Measurements from ENCODE around the gene TEKT5. TPM values are rescaled to one million over a fixed set of nuclear protein-coding genes. Genes with fewer than 3 reads are reported as not detected.
"Not testable (repeated sequence)": the region's sequence is repeated elsewhere in the genome, so short reads cannot be mapped to it uniquely, and the experiment has no call there.

The TEKT5 gene
- total RNA-seq, 2 donors from 2014 or later = 0.21 to 0.82 TPM

- Histone ChIP-seq H3K4me3 (no peak overlapping the region), H3K4me1 (no peaks in the 10 kb centered on the region), H3K9ac (ENCODE audit: low read depth in 2 of 2, low read length in 2 of 2) (no peak overlapping the region), H3K27ac (no peak overlapping the region), H3K9me3 (no peaks in the 10 kb centered on the region), H3K27me3 (no peaks in the 10 kb centered on the region), H3K36me3 (no peaks in the 10 kb centered on the region)
- intact Hi-C loops (cut with DNase I) = no loop called here
- no peak for DNase-seq
- TF ChIP-seq, protein P1, sequence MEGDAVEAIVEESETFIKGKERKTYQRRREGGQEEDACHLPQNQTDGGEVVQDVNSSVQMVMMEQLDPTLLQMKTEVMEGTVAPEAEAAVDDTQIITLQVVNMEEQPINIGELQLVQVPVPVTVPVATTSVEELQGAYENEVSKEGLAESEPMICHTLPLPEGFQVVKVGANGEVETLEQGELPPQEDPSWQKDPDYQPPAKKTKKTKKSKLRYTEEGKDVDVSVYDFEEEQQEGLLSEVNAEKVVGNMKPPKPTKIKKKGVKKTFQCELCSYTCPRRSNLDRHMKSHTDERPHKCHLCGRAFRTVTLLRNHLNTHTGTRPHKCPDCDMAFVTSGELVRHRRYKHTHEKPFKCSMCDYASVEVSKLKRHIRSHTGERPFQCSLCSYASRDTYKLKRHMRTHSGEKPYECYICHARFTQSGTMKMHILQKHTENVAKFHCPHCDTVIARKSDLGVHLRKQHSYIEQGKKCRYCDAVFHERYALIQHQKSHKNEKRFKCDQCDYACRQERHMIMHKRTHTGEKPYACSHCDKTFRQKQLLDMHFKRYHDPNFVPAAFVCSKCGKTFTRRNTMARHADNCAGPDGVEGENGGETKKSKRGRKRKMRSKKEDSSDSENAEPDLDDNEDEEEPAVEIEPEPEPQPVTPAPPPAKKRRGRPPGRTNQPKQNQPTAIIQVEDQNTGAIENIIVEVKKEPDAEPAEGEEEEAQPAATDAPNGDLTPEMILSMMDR (IDR thresholded peaks at IDR 0.05) = no peak
These were observed 14.8 kb downstream of the TEKT5 start for GRCh38 chr16:10679921-10680320.

DNA sequence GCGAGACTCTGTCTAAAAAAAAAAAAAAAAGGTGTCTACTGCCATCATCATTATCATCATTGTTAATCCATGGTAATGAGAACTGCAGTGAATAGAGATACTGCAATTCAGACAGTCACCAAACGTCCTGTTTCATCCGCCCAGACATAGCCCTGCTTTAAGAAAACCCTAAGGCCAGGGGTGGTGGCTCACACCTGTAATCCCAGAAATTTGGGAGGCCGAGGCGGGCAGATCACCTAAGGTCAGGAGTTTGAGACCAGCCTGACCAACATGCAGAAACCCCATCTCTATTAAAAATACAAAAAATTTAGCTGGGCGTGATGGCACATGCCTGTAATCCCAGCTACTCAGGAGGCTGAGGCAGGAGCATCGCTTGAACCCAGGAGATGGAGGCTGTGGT is 15.3 kb downstream of the TEKT5 start:
- DNase-seq; H3K27me3 ChIP-seq; H3K4me1 ChIP-seq; H3K9me3 ChIP-seq; H3K27ac ChIP-seq; H3K4me3 ChIP-seq; intact Hi-C loops (cut with DNase I); H3K36me3 ChIP-seq; H3K9ac ChIP-seq (ENCODE audit: low read depth in 2 of 2, low read length in 2 of 2): not testable (repeated sequence)

- H3K27me3 ChIP-seq = no peaks in the 10 kb centered on the region
- H3K9ac ChIP-seq (ENCODE audit: low read depth in 2 of 2, low read length in 2 of 2) = no peak overlapping the region
- intact Hi-C loops (cut with DNase I) = no loop called here
- H3K27ac ChIP-seq = no peak overlapping the region
- no peak for DNase-seq
- H3K9me3 ChIP-seq = no peaks in the 10 kb centered on the region
- H3K4me3 ChIP-seq = no peak overlapping the region
- no peaks in the 10 kb centered on the region for H3K4me1 ChIP-seq
- TF ChIP-seq, protein P1 (IDR thresholded peaks at IDR 0.05) = no peak
- H3K36me3 ChIP-seq = no peaks in the 10 kb centered on the region
These were observed 16.1 kb downstream of the TEKT5 start for GRCh38 chr16:10678655-10679054.

GRCh38 chr16:10676284-10676683 is 18.4 kb downstream of the TEKT5 start:
- Histone ChIP-seq H3K36me3 (no peaks in the 10 kb centered on the region), H3K4me3 (no peak overlapping the region), H3K9me3 (no peaks in the 10 kb centered on the region), H3K9ac (ENCODE audit: low read depth in 2 of 2, low read length in 2 of 2) (no peak overlapping the region), H3K27ac (no peak overlapping the region), H3K4me1 (no peaks in the 10 kb centered on the region), H3K27me3 (no peaks in the 10 kb centered on the region)
- TF ChIP-seq, protein P1 (IDR thresholded peaks at IDR 0.05) = no peak
- DNase-seq = no peak
- intact Hi-C loops (cut with DNase I) = no loop called here

DNA sequence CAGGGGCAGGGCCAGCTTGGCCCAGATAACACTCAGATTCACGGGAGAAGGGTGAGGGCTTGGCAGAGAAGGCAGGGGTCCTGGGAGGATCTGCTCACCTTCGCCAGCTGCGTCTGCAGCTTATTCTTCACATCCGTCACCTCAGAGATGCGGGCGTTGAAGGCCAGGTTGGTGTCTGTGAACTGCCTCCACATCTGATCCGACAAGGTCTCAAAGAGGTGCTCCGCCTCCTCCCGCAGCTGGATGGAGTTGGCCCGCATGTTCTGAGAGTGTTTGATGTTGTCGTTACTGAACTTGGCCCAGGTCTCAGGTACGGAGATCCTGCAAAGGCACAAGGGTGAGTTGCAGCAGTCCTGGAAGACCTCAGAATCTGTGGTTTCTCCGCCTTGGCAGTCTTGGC is 18.9 kb downstream of the TEKT5 start:
- H3K9me3 ChIP-seq = no peaks in the 10 kb centered on the region
- intact Hi-C loops (cut with DNase I) = no loop called here
- no peaks in the 10 kb centered on the region for H3K36me3 ChIP-seq

GRCh38 chr16:10675216-10675615 is 19.5 kb downstream of the TEKT5 start:
- Histone ChIP-seq H3K4me3 (no peak overlapping the region), H3K4me1 (no peaks in the 10 kb centered on the region), H3K27me3 (no peaks in the 10 kb centered on the region), H3K36me3 (no peaks in the 10 kb centered on the region), H3K9me3 (no peaks in the 10 kb centered on the region), H3K27ac (no peak overlapping the region), H3K9ac (ENCODE audit: low read depth in 2 of 2, low read length in 2 of 2) (no peak overlapping the region)
- DNase-seq = no peak
- TF ChIP-seq, protein P1 (IDR thresholded peaks at IDR 0.05) = no peak
- intact Hi-C loops (cut with DNase I) = no loop called here

More for the DNA sequence above, 18.9 kb downstream of the TEKT5 start:
- Histone ChIP-seq H3K4me1 (no peaks in the 10 kb centered on the region), H3K9ac (ENCODE audit: low read depth in 2 of 2, low read length in 2 of 2) (no peak overlapping the region), H3K27me3 (no peaks in the 10 kb centered on the region), H3K27ac (no peak overlapping the region), H3K4me3 (no peak overlapping the region)
- DNase-seq = no peak
- TF ChIP-seq, protein P1 (IDR thresholded peaks at IDR 0.05) = no peak

Data from colonic mucosa (tissue), 4 donors.